SU-DHL-6 (cell line): ENCODE measurements around the gene GUCY1A1.

Experiments
- H2AFZ ChIP-seq: fragments of 200-600 bp; sonication (generic); 2 replicates; pipeline ENCODE4 v1.6.1; 2014; ENCODE audit warnings: low read depth, mild to moderate bottlenecking, moderate library complexity, mixed read lengths, antibody characterized with exemption, low read length; ENCODE audit not compliant: severe bottlenecking
- H3F3A ChIP-seq: fragments of 200-600 bp; shearing (Covaris generic); 2 replicates; pipeline ENCODE4 v1.6.0; 2016; ENCODE audit warnings: antibody characterized with exemption, mild to moderate bottlenecking; ENCODE audit not compliant: insufficient read depth
- H3K27ac ChIP-seq: fragments of 200-600 bp; sonication (generic); 2 replicates; pipeline ENCODE4 v1.5.1; 2016; ENCODE audit warnings: low read depth, mild to moderate bottlenecking, low read length, moderate library complexity, mixed read lengths
- H3K27me3 ChIP-seq: fragments of 200-600 bp; sonication (generic), shearing (Covaris generic); 2 replicates; pipeline ENCODE4 v1.6.0; 2014; ENCODE audit warnings: mild to moderate bottlenecking, low read length
- H3K36me3 ChIP-seq: fragments of 200-600 bp; sonication (generic); 2 replicates; pipeline ENCODE4 v1.6.1; 2014; ENCODE audit warnings: mild to moderate bottlenecking, low read length, mixed read lengths
- H3K4me2 ChIP-seq: fragments of 300-600, 200-600 bp; shearing (Covaris generic), sonication (generic); 2 replicates; pipeline ENCODE4 v1.6.0; 2014; ENCODE audit warnings: low read length, low read depth, mild to moderate bottlenecking; ENCODE audit not compliant: poor library complexity, severe bottlenecking
- H3K4me3 ChIP-seq: fragments of 200-600 bp; sonication (generic); 2 replicates; pipeline ENCODE4 v1.5.1; 2014; ENCODE audit warnings: antibody characterized with exemption, low read length, mild to moderate bottlenecking, mixed read lengths; ENCODE audit not compliant: insufficient read depth, poor library complexity, severe bottlenecking
- H3K79me2 ChIP-seq: fragments of 200-600 bp; sonication (generic); 2 replicates; pipeline ENCODE4 v1.6.1; 2014; ENCODE audit warnings: mild to moderate bottlenecking, low read length, moderate library complexity; ENCODE audit not compliant: insufficient read depth
- H3K9ac ChIP-seq: fragments of 200-600 bp; sonication (generic); 2 replicates; pipeline ENCODE4 v1.7.0; 2014; ENCODE audit warnings: mild to moderate bottlenecking, low read length
- H3K9me2 ChIP-seq: fragments of 200-600 bp; sonication (generic); replicated peaks from 2 replicates; pipeline ENCODE4 v1.6.1; 2014; ENCODE audit warnings: low read length; ENCODE audit not compliant: insufficient read depth
- H3K9me3 ChIP-seq: fragments of 200-600 bp; sonication (generic); 2 replicates; pipeline ENCODE4 v1.6.1; 2014; ENCODE audit warnings: low read length, mixed read lengths; ENCODE audit not compliant: insufficient read depth
- H4K20me1 ChIP-seq: fragments of 200-600 bp; sonication (generic); 2 replicates; pipeline ENCODE4 v1.6.1; 2014; ENCODE audit warnings: low read depth, mild to moderate bottlenecking, antibody characterized with exemption, low read length, moderate library complexity, mixed read lengths
- CTCF ChIP-seq: fragments of 200-600 bp; sonication (generic); IDR thresholded peaks from one replicate; pipeline ENCODE4 v1.5.1; 2017; ENCODE audit warnings: antibody characterized with exemption, mild to moderate bottlenecking, low read length, moderate library complexity; ENCODE audit not compliant: insufficient read depth, poor library complexity, severe bottlenecking
- EZH2phosphoT487 ChIP-seq: fragments of 200-600 bp; sonication (generic), shearing (Covaris generic); conservative IDR thresholded peaks from 2 replicates; pipeline ENCODE4 v1.6.1; 2018; ENCODE audit warnings: mild to moderate bottlenecking, antibody characterized with exemption, low read length, moderate library complexity, mixed read lengths

GUCY1A1 gene

GRCh38 chr4:155701827-155702226, 35.2 kb downstream of the GUCY1A1 start:
- H2AFZ ChIP-seq, result no peak overlapping the region
- no peak for TF ChIP-seq EZH2phosphoT487
- TF ChIP-seq CTCF, result no peak
- H4K20me1 ChIP-seq, result no peaks in the 10 kb centered on the region
- H3K27ac ChIP-seq, result no peak overlapping the region
- H3K79me2 ChIP-seq, result no peaks in the 10 kb centered on the region
- no peaks in the 10 kb centered on the region for H3K36me3 ChIP-seq
- H3K9me3 ChIP-seq, result no peaks in the 10 kb centered on the region
- H3K9ac ChIP-seq, result no peak overlapping the region
- H3K4me2 ChIP-seq, result no peak overlapping the region
- H3K27me3 ChIP-seq, result no peaks in the 10 kb centered on the region
- H3K9me2 ChIP-seq, result no peaks in the 10 kb centered on the region
- H3F3A ChIP-seq, result no peaks in the 10 kb centered on the region
- H3K4me3 ChIP-seq, result no peak overlapping the region

- Histone ChIP-seq H3K9ac (no peak overlapping the region), H3K9me3 (no peaks in the 10 kb centered on the region), H3K27me3 (no peaks in the 10 kb centered on the region), H3K9me2 (no peaks in the 10 kb centered on the region), H3K27ac (no peak overlapping the region), H2AFZ (no peak overlapping the region), H3K4me2 (no peak overlapping the region), H3K36me3 (no peaks in the 10 kb centered on the region), H3K4me3 (no peak overlapping the region), H3K79me2 (no peaks in the 10 kb centered on the region), H4K20me1 (no peaks in the 10 kb centered on the region), H3F3A (no peaks in the 10 kb centered on the region)
- no peak for TF ChIP-seq EZH2phosphoT487
- no peak for TF ChIP-seq CTCF
Observed at GRCh38 chr4:155703486-155704247, 37.0 kb downstream of the GUCY1A1 start.

- Histone ChIP-seq H3K9ac (no peak overlapping the region), H3K9me2 (no peaks in the 10 kb centered on the region), H3K36me3 (no peaks in the 10 kb centered on the region), H3K4me2 (no peak overlapping the region), H3K79me2 (no peaks in the 10 kb centered on the region), H3K27ac (no peak overlapping the region), H3F3A (no peaks in the 10 kb centered on the region), H4K20me1 (no peaks in the 10 kb centered on the region), H2AFZ (no peak overlapping the region), H3K4me3 (no peak overlapping the region), H3K27me3 (no peaks in the 10 kb centered on the region), H3K9me3 (no peaks in the 10 kb centered on the region)
- TF ChIP-seq EZH2phosphoT487, result no peak
- no peak for TF ChIP-seq CTCF
Observed at GRCh38 chr4:155704841-155705404, 38.3 kb downstream of the GUCY1A1 start.
